Colonic mucosa (tissue), 4 donors: ENCODE results near the gene PAIP1. TPM values are rescaled to one million over a fixed set of nuclear protein-coding genes. Genes with fewer than 3 reads are reported as not detected.

Experiments
- DNase-seq: peaks from one replicate; pipeline ENCODE4 v3.0.0-alpha.2; 2020
- H3K27ac ChIP-seq: fragments of 200-600 bp; one replicate; pipeline ENCODE4 v1.8.0; 2021
- H3K27me3 ChIP-seq: fragments of 200-600 bp; one replicate; pipeline ENCODE4 v1.8.0; 2021
- H3K36me3 ChIP-seq: fragments of 200-600 bp; one replicate; pipeline ENCODE4 v1.8.0; 2021
- H3K4me1 ChIP-seq: fragments of 200-600 bp; one replicate; pipeline ENCODE4 v1.8.0; 2021; ENCODE audit warnings: mild to moderate bottlenecking
- H3K4me3 ChIP-seq: fragments of 200-600 bp; one replicate; pipeline ENCODE4 v1.8.0; 2021
- H3K9ac ChIP-seq, 2 donors: one replicate each; pipeline ENCODE4 v1.7.0; 2013; ENCODE audit warnings: control low read depth in 2 of 2, low read depth in 2 of 2, low read length in 2 of 2
- H3K9me3 ChIP-seq: fragments of 200-600 bp; one replicate; pipeline ENCODE4 v1.8.0; 2021
- CTCF ChIP-seq: fragments of 200-600 bp; IDR thresholded peaks from one replicate; pipeline ENCODE4 v1.8.0; 2022; ENCODE audit warnings: antibody characterized with exemption, mild to moderate bottlenecking
- intact Hi-C: fragments of 100-400 bp; cut with DNase I; formaldehyde crosslinking; loops from one replicate; pipeline ENCODE4 v1.14.1; 2022
- total RNA-seq, 2 donors: library from RNA; stranded (reverse); fragmentation: NEBNext Ultra II Directional in 1 of 2; extraction: Animal tissue kit (Norgen Biotek cat#: 25700) in 1 of 2; gene quantifications; one replicate each; pipeline ENCODE4 v1.2.1, GENCODE V29; 2021
- donor health status: healthy.
- donor health status: DM: no; HTN: no; CAD: no.
- donor health status: DM: no; HTN: no; CAD: no.

Gene PAIP1
- 10 to 100 TPM; 53.1 to 65.6 TPM for total RNA-seq

GRCh38 chr5:43556857-43557542 is at the start of gene PAIP1:
PAIP1 (minus strand) TSS chr5:43557077; CDS start chr5:43556846, 231 bp downstream.
- H3K9ac ChIP-seq: peak within 1 kb of the TSS; percentile 77 to 88
- no peaks in the 10 kb centered on the region for H3K9me3 ChIP-seq
- no peaks in the 10 kb centered on the region for H3K36me3 ChIP-seq
- DNase-seq: peak; percentile 79
- peaks cover 15% of the 10 kb centered on the region for H3K4me1 ChIP-seq
- peak within 1 kb of the TSS; percentile 78 for H3K4me3 ChIP-seq
- TF ChIP-seq CTCF: peak; percentile 70
- H3K27me3 ChIP-seq: no peaks in the 10 kb centered on the region
- H3K27ac ChIP-seq: peak within 1 kb of the TSS; percentile 99
- intact Hi-C loops: loop anchor here (5.0 to 10.0 kb wide), 2 partner anchors 45 to 72 kb away; partner anchors contain the start of genes NNT and TMEM267

- Histone ChIP-seq H3K27me3 (no peaks in the 10 kb centered on the region), H3K9ac (no peak overlapping the region), H3K9me3 (no peaks in the 10 kb centered on the region), H3K4me3 (no peak overlapping the region), H3K36me3 (no peaks in the 10 kb centered on the region), H3K4me1 (peaks cover 4% of the 10 kb centered on the region), H3K27ac (no peak overlapping the region)
- no peak for TF ChIP-seq CTCF
- intact Hi-C loops: no loop called here
- DNase-seq: no peak
Measured at GRCh38 chr5:43606351-43606750, 49.5 kb upstream of the PAIP1 start.

- DNase-seq: no peak
- Histone ChIP-seq H3K36me3 (no peaks in the 10 kb centered on the region), H3K4me1 (peaks cover 4% of the 10 kb centered on the region), H3K27me3 (no peaks in the 10 kb centered on the region), H3K9ac (no peak overlapping the region), H3K4me3 (peak overlapping the region; percentile 67), H3K27ac (no peak overlapping the region), H3K9me3 (no peaks in the 10 kb centered on the region)
- TF ChIP-seq CTCF: no peak
- intact Hi-C loops: loop anchor here (5.0 kb wide), 1 partner anchor 47 kb away; the partner anchor contains the start of gene PAIP1
Measured at GRCh38 chr5:43604699-43605098, 47.8 kb upstream of the PAIP1 start.

GRCh38 chr5:43603344-43604217 is 46.7 kb upstream of the PAIP1 start:
- Histone ChIP-seq H3K36me3 (no peaks in the 10 kb centered on the region), H3K27me3 (no peaks in the 10 kb centered on the region), H3K4me3 (peak overlapping the region; percentile 67), H3K4me1 (peaks cover 4% of the 10 kb centered on the region), H3K9ac (peak overlapping the region; percentile 66 to 80), H3K27ac (peak overlapping the region; percentile 77), H3K9me3 (no peaks in the 10 kb centered on the region)
- DNase-seq: peak; percentile 85
- intact Hi-C loops: loop anchor here (5.0 kb wide), 1 partner anchor 46 kb away; the partner anchor contains the start of gene PAIP1
- TF ChIP-seq CTCF: no peak
